OCI-LY3 (cell line): ENCODE measurements around the gene PHACTR2.

Experiments
- H2AFZ ChIP-seq: fragments of 200-600, 300-600 bp; shearing (Covaris generic); 2 replicates; pipeline ENCODE4 v1.6.0; 2014; ENCODE audit warnings: antibody characterized with exemption, low read depth, low read length
- H3K27ac ChIP-seq: fragments of 200-600, 300-600 bp; sonication (generic); 2 replicates; pipeline ENCODE4 v1.5.1; 2014; ENCODE audit warnings: mild to moderate bottlenecking, low read length, moderate library complexity, mixed read lengths
- H3K27me3 ChIP-seq: fragments of 200-600, 300-600 bp; sonication (generic); 2 replicates; pipeline ENCODE4 v1.6.1; 2014; ENCODE audit warnings: low read depth, low read length, mixed read lengths
- H3K36me3 ChIP-seq: fragments of 200-600, 300-600 bp; sonication (generic); replicated peaks from 2 replicates; pipeline ENCODE3; 2014; ENCODE audit warnings: low read depth, low read length, mixed read lengths
- H3K4me1 ChIP-seq: fragments of 300-600, 200-600 bp; sonication (generic); 2 replicates; pipeline ENCODE4 v1.6.1; 2014; ENCODE audit warnings: low read length, mixed read lengths
- H3K4me2 ChIP-seq: fragments of 200-600, 300-600 bp; sonication (generic); 2 replicates; pipeline ENCODE4 v1.6.1; 2014; ENCODE audit warnings: low read length, mixed read lengths
- H3K4me3 ChIP-seq: fragments of 300-600, 200-600 bp; sonication (generic); 2 replicates; pipeline ENCODE4 v1.5.1; 2014; ENCODE audit warnings: antibody characterized with exemption, mild to moderate bottlenecking, low read length, moderate library complexity
- H3K79me2 ChIP-seq: fragments of 300-600, 200-600 bp; shearing (Covaris generic); 2 replicates; pipeline ENCODE4 v1.6.1; 2014; ENCODE audit warnings: mild to moderate bottlenecking, low read length, mixed read lengths
- H3K9ac ChIP-seq: fragments of 300-600, 200-600 bp; shearing (Covaris generic); 2 replicates; pipeline ENCODE4 v1.6.0; 2014; ENCODE audit warnings: mild to moderate bottlenecking, low read length, moderate library complexity
- H3K9me3 ChIP-seq: fragments of 200-600, 300-600 bp; shearing (Covaris generic); 2 replicates; pipeline ENCODE4 v1.6.1; 2014; ENCODE audit warnings: low read length, mixed read lengths; ENCODE audit not compliant: insufficient read depth
- H4K20me1 ChIP-seq: fragments of 200-600, 300-600 bp; sonication (generic); 2 replicates; pipeline ENCODE4 v1.6.1; 2016; ENCODE audit warnings: low read length, mixed read lengths; ENCODE audit not compliant: insufficient read depth
- CTCF ChIP-seq: fragments of 200-600, 300-600 bp; sonication (generic); IDR thresholded peaks from 2 replicates; pipeline ENCODE4 v1.5.1; 2014; ENCODE audit warnings: antibody characterized with exemption, low read length, low read depth
- EZH2phosphoT487 ChIP-seq: fragments of 200-600 bp; shearing (Covaris generic); IDR thresholded peaks from 2 replicates; pipeline ENCODE4 v1.6.1; 2018; ENCODE audit warnings: antibody characterized with exemption, mixed run types, low read depth

The PHACTR2 gene

GRCh38 chr6:143877584-143878271 lies 200.0 kb downstream of the PHACTR2 start:
- Histone ChIP-seq H3K4me3 (no peak overlapping the region), H3K27ac (no peak overlapping the region), H3K9me3 (no peaks in the 10 kb centered on the region), H3K4me1 (peaks cover 4% of the 10 kb centered on the region; the same call in 1 of the 2 replicates), H3K4me2 (no peak overlapping the region), H3K79me2 (no peaks in the 10 kb centered on the region), H3K36me3 (no peaks in the 10 kb centered on the region), H3K9ac (no peak overlapping the region), H4K20me1 (no peaks in the 10 kb centered on the region), H2AFZ (no peak overlapping the region), H3K27me3 (no peaks in the 10 kb centered on the region)
- TF ChIP-seq CTCF (no peak), EZH2phosphoT487 (no peak)

- no peak overlapping the region for H3K27ac ChIP-seq
These were observed 200.6 kb downstream of the PHACTR2 start for GRCh38 chr6:143878272-143878760.

GRCh38 chr6:143880412-143880811 lies 202.6 kb downstream of the PHACTR2 start:
- no peak overlapping the region for H3K4me3 ChIP-seq
- H2AFZ ChIP-seq, result no peak overlapping the region
- no peaks in the 10 kb centered on the region for H3K9me3 ChIP-seq
- no peaks in the 10 kb centered on the region for H3K36me3 ChIP-seq
- no peaks in the 10 kb centered on the region for H3K4me1 ChIP-seq
- no peaks in the 10 kb centered on the region for H3K27me3 ChIP-seq
- TF ChIP-seq EZH2phosphoT487 (no peak), CTCF (no peak)
- H4K20me1 ChIP-seq, result no peaks in the 10 kb centered on the region
- no peak overlapping the region for H3K4me2 ChIP-seq
- H3K9ac ChIP-seq, result no peak overlapping the region
- no peaks in the 10 kb centered on the region for H3K79me2 ChIP-seq
- no peak overlapping the region for H3K27ac ChIP-seq

More at GRCh38 chr6:143878272-143878760, 200.6 kb downstream of the PHACTR2 start:
- TF ChIP-seq CTCF (no peak), EZH2phosphoT487 (no peak)
- Histone ChIP-seq H3K4me1 (0 out of 2 replicates have a peak, but pooled peaks cover 4% of the 10 kb centered on the region), H2AFZ (no peak overlapping the region), H3K36me3 (no peaks in the 10 kb centered on the region), H3K4me3 (no peak overlapping the region), H3K79me2 (no peaks in the 10 kb centered on the region), H4K20me1 (no peaks in the 10 kb centered on the region), H3K27me3 (no peaks in the 10 kb centered on the region), H3K9me3 (no peaks in the 10 kb centered on the region), H3K4me2 (no peak overlapping the region), H3K9ac (no peak overlapping the region)
